NT2/D1 (cell line): Measurements from ENCODE around the gene ITCH.

Experiments used
- SUZ12 ChIP-seq: IDR thresholded peaks from 2 replicates; pipeline ENCODE4 v1.6.1; 2011; ENCODE audit not compliant: insufficient read length, insufficient read depth; ENCODE audit errors: extremely low read depth
- ZNF274 ChIP-seq: IDR thresholded peaks from 2 replicates; pipeline ENCODE4 v1.6.1; 2011; ENCODE audit warnings: mild to moderate bottlenecking, low read depth, low read length

DNA sequence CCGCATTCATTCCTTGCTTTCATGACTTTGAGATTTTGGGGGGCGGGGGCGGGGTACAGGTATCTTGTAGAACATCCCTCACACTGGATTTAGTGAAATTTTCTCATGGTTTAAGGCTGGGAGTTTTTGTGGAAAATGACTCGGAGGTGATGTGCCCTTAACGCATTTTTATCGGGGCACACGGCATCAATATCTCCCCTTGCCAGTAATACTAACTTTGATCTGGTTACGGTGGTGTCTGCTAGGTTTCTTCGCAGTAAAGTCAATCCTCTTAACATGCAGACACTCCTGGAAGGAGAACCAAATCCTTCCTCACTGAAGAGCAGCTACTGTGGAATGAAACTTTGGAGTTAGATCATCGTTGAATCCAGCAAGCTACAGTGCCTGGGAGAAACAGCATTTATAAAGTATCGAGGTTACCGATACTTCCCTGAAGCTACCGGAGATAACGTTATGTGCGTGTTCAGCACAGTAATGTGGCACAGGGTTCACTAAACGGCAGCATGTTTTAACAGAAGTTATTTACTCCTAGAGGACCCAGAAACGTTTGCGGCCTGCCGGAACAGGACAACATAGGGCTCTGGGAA lies 151.9 kb downstream of the ITCH start:
- TF ChIP-seq ZNF274, result no peak
- no peak for TF ChIP-seq SUZ12
